HepG2 (cell line): ENCODE data around the gene SLC50A1. TPM values are rescaled to one million over a fixed set of nuclear protein-coding genes. Genes with fewer than 3 reads are reported as not detected.
A peak's percentile ranks its signal among the peaks of the same experiment; 100 is the strongest.

Experiments
- ARNTL ChIP-seq: sonication (generic); formaldehyde crosslinking; IDR thresholded peaks from 2 replicates; pipeline ENCODE4 v1.4.0; 2020; ENCODE audit warnings: mild to moderate bottlenecking, missing genetic modification reagents
- DPF2 ChIP-seq: sonication (generic); formaldehyde crosslinking; IDR thresholded peaks from 2 replicates; pipeline ENCODE4 v1.4.0; 2020; ENCODE audit warnings: mild to moderate bottlenecking, low read depth, missing genetic modification reagents, borderline replicate concordance
- MEF2D ChIP-seq: sonication (generic); formaldehyde crosslinking; IDR thresholded peaks from 2 replicates; pipeline ENCODE4 v1.5.1; 2020; ENCODE audit warnings: mild to moderate bottlenecking, missing genetic modification reagents
- MIER2 ChIP-seq: IDR thresholded peaks from 2 replicates; pipeline ENCODE4 v1.6.1; 2016; ENCODE audit warnings: missing biosample characterization, missing genetic modification reagents
- MTA1 ChIP-seq: sonication (generic); formaldehyde crosslinking; IDR thresholded peaks from 2 replicates; pipeline ENCODE4 v1.4.0; 2020; ENCODE audit warnings: missing genetic modification reagents, mild to moderate bottlenecking, borderline replicate concordance
- PAWR ChIP-seq: sonication (generic); formaldehyde crosslinking; IDR thresholded peaks from 2 replicates; pipeline ENCODE4 v1.4.0; 2020; ENCODE audit warnings: missing genetic modification reagents, mild to moderate bottlenecking, borderline replicate concordance
- RFX5 ChIP-seq: IDR thresholded peaks from 2 replicates; pipeline ENCODE4 v1.6.1; 2011; ENCODE audit warnings: low read depth, low read length, improper control_type of control experiment
- SRY ChIP-seq: sonication (generic); formaldehyde crosslinking; IDR thresholded peaks from 2 replicates; pipeline ENCODE4 v1.8.0; 2022; ENCODE audit warnings: mild to moderate bottlenecking, missing genetic modification reagents
- TP53 ChIP-seq: sonication (generic); formaldehyde crosslinking; conservative IDR thresholded peaks from 2 replicates; pipeline ENCODE4 v1.4.0; 2020; ENCODE audit warnings: missing genetic modification reagents
- ZBTB3 ChIP-seq: sonication (generic); formaldehyde crosslinking; IDR thresholded peaks from 2 replicates; pipeline ENCODE4 v1.4.0; 2020; ENCODE audit warnings: low read depth, mild to moderate bottlenecking, moderate library complexity, missing genetic modification reagents, borderline replicate concordance
- ZFP90 ChIP-seq: sonication (generic); formaldehyde crosslinking; IDR thresholded peaks from 2 replicates; pipeline ENCODE4 v1.8.0; 2022; ENCODE audit warnings: missing genetic modification reagents, mild to moderate bottlenecking, inconsistent platforms, borderline replicate concordance
- ZNF329 ChIP-seq: sonication (generic); formaldehyde crosslinking; IDR thresholded peaks from 2 replicates; pipeline ENCODE4 v1.9.0; 2021; ENCODE audit warnings: low read depth, mild to moderate bottlenecking, missing genetic modification reagents
- ZNF335 ChIP-seq: sonication (generic); formaldehyde crosslinking; IDR thresholded peaks from 2 replicates; pipeline ENCODE4 v1.4.0; 2020; ENCODE audit warnings: missing genetic modification reagents
- ZNF383 ChIP-seq: sonication (generic); formaldehyde crosslinking; IDR thresholded peaks from 2 replicates; pipeline ENCODE4 v1.4.0; 2020; ENCODE audit warnings: missing genetic modification reagents, mild to moderate bottlenecking, borderline replicate concordance
- ZNF615 ChIP-seq: sonication (generic); formaldehyde crosslinking; IDR thresholded peaks from 2 replicates; pipeline ENCODE4 v1.5.0; 2020; ENCODE audit warnings: mild to moderate bottlenecking, missing genetic modification reagents, borderline replicate concordance
- ZNF644 ChIP-seq: IDR thresholded peaks from 2 replicates; pipeline ENCODE4 v1.6.1; 2016; ENCODE audit warnings: low read depth
- ZNF850 ChIP-seq: sonication (generic); formaldehyde crosslinking; conservative IDR thresholded peaks from 2 replicates; pipeline ENCODE4 v1.9.0; 2021; ENCODE audit warnings: mild to moderate bottlenecking, missing genetic modification reagents
- ZSCAN30 ChIP-seq: sonication (generic); formaldehyde crosslinking; IDR thresholded peaks from 2 replicates; pipeline ENCODE4 v1.5.0; 2020; ENCODE audit warnings: mild to moderate bottlenecking, missing genetic modification reagents
- polyA plus RNA-seq, 8 experiments: library from polyadenylated mRNA; depleted of rRNA in 3 of 8; stranded (reverse) in 7 of 8; unstranded in 1 of 8; fragments of >200 nt; fragmentation: Illumina TruSeq in 4 of 8; extraction: Trizol in 4 of 8; gene quantifications; 2 replicates each; pipeline versions ENCODE4 v1.2.1 to v1.2.3, GENCODE V29; 2011 to 2016; ENCODE audit warnings: low read depth in 4 of 8, missing spikeins in 1 of 8, mixed read lengths in 1 of 8; ENCODE audit not compliant: insufficient read depth in 1 of 8
- total RNA-seq, 5 experiments: library from RNA; depleted of rRNA; stranded (reverse); fragments of >200 nt; fragmentation: Illumina TruSeq; extraction: Trizol; gene quantifications; 2 replicates each; pipeline ENCODE4 v1.2.3, GENCODE V29; 2016; ENCODE audit warnings: low read depth in 1 of 5
- TF ChIP-seq, protein P1 (sequence below): sonication (generic); formaldehyde crosslinking; conservative IDR thresholded peaks from 2 replicates; pipeline ENCODE4 v1.8.1; 2023; ENCODE audit warnings: missing genetic modification reagents
- TF ChIP-seq, protein P2 (sequence below): sonication (generic); formaldehyde crosslinking; IDR thresholded peaks from 2 replicates; pipeline ENCODE4 v1.4.0; 2020; ENCODE audit warnings: missing genetic modification reagents

Gene SLC50A1
- total and polyA plus RNA-seq, 2 of the 13 experiments (the other 11 are each of a cell fraction or from before 2014, with no cell fraction given) = 22.5 to 46.8 TPM

DNA sequence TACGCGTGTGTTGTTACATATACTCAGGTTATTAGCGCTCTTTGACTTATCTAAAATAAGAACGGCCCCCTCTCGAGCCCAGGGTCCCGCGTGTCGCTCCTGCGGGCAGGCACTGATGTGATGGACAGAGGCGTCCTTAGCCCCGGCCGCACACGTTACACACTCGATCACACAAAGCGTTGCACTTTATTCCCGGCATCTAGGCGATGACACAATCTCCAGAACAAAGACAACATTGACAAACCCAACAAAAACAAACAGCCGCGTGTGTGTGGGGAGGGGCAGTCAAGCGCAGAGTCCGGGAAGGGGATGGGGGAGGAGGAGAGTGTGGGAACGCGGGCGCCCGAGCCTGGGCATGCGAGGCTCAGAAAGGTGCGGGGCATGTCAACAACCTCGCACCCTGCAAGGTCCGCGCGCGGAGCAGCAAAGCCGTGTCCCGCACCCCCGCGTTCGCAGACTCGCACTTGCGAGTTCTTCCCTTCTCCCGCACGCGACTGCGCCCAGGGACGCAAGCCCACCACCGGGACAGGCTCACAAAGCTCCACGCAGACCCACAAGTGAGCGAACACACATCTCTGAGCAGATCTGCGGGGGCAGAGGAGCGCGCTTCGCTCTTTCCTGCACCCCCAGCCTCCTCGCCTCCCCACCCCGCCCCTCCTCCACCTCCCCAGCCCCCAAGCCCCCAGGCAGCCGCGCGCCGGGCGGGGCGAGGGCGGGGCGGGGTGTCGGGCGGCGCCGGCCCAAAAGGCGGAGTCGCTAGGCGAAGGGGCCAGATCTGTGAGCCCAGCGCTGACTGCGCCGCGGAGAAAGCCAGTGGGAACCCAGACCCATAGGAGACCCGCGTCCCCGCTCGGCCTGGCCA is 8.3 kb upstream of the SLC50A1 start, which contains the start of gene EFNA1 (continued):
- TF ChIP-seq ZNF850 = no peak
- TF ChIP-seq ARNTL (CRISPR knock-in tag) = peak; percentile 97
- TF ChIP-seq PAWR (CRISPR knock-in tag) = 0 out of 2 replicates have a peak, but pooled peaks have one; percentile 27
- peak; percentile 45; the same call in 1 of the 2 replicates for TF ChIP-seq ZNF335 (CRISPR knock-in tag)
- TF ChIP-seq ZFP90 = no peak
- TF ChIP-seq ZNF644 = no peak
- TF ChIP-seq, protein P1, sequence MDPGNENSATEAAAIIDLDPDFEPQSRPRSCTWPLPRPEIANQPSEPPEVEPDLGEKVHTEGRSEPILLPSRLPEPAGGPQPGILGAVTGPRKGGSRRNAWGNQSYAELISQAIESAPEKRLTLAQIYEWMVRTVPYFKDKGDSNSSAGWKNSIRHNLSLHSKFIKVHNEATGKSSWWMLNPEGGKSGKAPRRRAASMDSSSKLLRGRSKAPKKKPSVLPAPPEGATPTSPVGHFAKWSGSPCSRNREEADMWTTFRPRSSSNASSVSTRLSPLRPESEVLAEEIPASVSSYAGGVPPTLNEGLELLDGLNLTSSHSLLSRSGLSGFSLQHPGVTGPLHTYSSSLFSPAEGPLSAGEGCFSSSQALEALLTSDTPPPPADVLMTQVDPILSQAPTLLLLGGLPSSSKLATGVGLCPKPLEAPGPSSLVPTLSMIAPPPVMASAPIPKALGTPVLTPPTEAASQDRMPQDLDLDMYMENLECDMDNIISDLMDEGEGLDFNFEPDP (CRISPR knock-in tag) = no peak
- TF ChIP-seq ZNF383 (CRISPR knock-in tag) = 0 out of 2 replicates have a peak, but pooled peaks have one; percentile 78
- peak; percentile 84; the same call in 1 of the 2 replicates for TF ChIP-seq ZBTB3 (CRISPR knock-in tag)
- TF ChIP-seq ZSCAN30 = peak; percentile 36; the same call in 1 of the 2 replicates
- TF ChIP-seq, protein P2, sequence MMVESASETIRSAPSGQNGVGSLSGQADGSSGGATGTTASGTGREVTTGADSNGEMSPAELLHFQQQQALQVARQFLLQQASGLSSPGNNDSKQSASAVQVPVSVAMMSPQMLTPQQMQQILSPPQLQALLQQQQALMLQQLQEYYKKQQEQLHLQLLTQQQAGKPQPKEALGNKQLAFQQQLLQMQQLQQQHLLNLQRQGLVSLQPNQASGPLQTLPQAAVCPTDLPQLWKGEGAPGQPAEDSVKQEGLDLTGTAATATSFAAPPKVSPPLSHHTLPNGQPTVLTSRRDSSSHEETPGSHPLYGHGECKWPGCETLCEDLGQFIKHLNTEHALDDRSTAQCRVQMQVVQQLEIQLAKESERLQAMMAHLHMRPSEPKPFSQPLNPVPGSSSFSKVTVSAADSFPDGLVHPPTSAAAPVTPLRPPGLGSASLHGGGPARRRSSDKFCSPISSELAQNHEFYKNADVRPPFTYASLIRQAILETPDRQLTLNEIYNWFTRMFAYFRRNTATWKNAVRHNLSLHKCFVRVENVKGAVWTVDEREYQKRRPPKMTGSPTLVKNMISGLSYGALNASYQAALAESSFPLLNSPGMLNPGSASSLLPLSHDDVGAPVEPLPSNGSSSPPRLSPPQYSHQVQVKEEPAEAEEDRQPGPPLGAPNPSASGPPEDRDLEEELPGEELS (CRISPR knock-in tag) = peak; percentile 96
- TF ChIP-seq MEF2D = peak; percentile 72
- 0 out of 2 replicates have a peak, but pooled peaks have one; percentile 56 for TF ChIP-seq TP53 (CRISPR knock-in tag)
- peak; percentile 57 for TF ChIP-seq SRY (CRISPR knock-in tag)
- TF ChIP-seq MIER2 (CRISPR knock-in tag) = peak; percentile 68; the same call in 1 of the 2 replicates
- peak; percentile 24; the same call in 1 of the 2 replicates for TF ChIP-seq ZNF615
- 0 out of 2 replicates have a peak, but pooled peaks have one; percentile 45 for TF ChIP-seq ZNF329
- peak; percentile 63 for TF ChIP-seq MTA1 (CRISPR knock-in tag)
- peak; percentile 83; the same call in 1 of the 2 replicates for TF ChIP-seq DPF2 (CRISPR knock-in tag)
- no peak; the same call in 1 of the 2 replicates for TF ChIP-seq RFX5
